Germinal center (tissue), 1 donor: ENCODE data around the gene HOMER2.
"Not testable (repeated sequence)": the region's sequence is repeated elsewhere in the genome, so short reads cannot be mapped to it uniquely, and the experiment has no call there.

Experiments used
- DNase-seq: peaks from one replicate; pipeline ENCODE4 v3.0.0; 2012; ENCODE audit warnings: mixed read lengths, low spot score

HOMER2 gene

DNA sequence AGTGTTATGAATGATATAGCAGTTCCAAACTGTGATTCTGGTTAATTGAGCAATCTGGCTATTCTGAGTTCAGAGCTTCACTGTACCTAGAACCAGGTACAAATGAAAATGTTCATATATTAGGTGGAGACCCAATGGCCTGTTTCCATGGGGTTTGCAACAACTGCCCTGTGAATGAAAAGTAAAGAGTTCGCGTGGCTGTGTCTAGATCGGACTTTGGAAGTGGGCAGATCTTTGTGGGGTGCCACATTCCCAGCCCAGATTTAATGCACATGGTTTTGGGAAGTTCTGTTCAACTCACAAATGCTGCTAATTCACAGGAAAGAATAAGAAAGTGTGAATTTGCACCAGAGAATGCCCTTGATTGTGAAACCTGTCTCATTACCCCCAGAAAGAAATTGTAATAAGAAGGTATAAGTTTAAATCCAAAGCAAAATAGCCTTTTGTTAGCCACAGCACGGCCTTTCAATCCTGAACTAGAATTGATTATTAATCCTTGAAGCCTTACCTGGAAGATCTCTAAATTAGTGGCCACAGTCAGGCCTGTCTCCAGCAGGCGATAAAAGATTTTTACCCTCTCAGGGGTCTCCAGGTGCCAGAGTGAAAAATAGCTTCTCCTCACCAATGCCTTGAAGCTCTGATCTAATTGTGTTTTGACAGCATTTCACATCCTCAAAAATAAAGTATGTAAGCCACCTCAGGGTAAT, 120.5 kb downstream of the HOMER2 start:
- DNase-seq = no peak

DNA sequence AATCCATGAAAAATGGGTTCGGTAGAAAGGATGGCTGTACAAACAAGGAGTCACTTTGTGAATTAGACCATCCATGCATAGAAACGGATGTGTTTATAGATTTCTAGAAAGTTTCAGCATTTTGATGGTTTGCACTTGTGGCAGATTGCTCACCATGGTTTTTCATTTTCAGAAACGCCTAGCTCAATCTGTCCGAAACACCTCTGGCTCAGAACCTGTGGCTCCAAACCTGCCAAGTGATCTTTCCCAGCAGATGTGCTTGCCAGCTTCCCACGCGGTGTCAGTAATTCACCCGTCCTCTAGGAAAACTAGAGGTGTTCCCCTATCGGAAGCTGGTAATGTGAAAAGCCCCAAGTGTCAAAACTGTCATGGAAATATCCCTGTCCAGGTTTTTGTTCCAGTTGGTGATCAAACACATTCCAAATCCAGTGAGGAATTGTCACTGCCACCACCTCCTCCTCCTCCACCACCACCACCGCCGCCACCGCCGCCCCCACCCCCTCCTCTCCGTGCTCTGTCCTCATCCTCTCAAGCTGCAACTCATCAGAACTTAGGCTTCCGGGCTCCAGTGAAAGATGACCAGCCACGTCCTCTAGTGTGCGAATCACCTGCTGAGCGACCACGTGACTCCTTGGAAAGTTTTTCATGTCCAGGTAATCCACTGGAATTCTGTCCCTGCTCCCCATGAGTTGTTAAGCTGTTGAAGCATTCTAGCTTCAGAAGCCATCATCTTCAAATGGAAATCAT, 121.9 kb downstream of the HOMER2 start:
- DNase-seq = no peak

DNA sequence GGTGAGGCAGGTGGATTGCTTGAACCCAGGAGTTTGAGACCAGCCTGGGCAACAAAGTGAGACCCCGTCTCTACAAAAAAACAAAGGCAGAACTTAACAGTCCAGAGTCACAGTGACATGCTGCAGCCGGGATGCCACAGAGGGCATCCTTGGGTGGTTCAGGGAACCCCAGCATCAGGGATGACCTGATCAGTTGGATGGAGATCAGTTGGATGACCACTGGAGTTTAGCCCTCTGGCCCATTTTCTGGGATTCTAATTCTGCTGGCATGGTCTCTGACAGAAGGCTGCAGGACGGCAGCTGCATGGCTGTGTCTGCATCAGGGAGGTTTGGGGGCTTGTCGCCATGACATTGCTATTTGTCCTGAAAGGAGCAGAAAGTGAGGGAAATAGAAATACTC, 123.3 kb downstream of the HOMER2 start:
- DNase-seq = no peak

DNA sequence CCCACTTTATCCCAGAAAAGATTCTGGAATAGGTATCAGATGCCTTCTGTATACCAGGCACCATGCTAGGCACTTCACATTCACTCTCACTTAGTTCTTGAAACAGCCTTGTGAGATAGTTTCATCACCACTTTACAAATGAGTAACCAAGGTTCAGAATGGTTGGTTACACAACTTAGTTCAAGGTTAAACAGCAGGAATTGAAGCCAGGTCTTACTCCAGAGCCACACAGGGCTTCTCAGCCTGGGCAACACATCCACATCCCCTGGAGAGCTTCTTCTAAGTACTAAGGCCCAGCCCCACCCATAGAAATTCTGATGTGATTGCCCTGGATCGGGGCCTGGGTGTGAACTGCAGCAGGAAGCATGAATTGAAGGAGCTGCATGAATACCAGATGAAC, 124.4 kb downstream of the HOMER2 start:
- DNase-seq = no peak

DNA sequence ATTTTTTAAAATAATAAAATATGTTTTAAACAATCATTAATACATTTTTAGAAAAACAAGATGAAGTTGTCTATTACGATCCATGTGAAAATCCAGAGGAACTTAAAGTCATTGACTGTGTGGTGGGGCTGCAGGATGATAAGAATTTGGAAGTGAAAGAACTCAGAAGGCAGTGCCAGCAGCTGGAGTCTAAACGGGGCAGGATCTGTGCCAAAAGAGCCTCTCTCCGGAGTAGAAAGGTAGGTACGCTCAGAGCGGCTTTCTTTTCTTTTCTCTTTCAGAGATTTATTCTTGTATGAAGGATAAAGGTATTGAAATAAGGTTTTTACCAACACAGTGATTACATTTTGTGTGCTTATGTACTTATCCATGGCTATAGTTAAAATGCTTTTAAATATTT, 129.5 kb downstream of the HOMER2 start:
- no peak for DNase-seq

DNA sequence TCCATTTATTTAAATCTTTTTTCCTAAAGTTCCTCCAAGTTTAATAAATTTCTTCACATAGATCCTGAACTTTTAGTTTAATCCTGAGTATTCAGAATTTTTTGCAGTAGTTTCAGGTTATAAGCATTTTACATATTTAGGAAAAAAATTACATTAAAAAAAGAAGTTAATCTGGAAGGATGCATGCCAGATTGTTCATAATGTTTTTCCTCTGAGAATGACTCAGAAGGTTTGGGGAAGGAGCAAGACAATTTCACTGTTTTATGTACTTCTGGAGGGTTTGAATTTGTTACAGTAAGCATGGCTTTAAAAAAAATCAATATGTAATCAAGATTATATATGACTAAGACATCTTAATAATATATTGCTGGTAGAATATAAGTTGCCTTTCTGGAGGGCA, 130.7 kb downstream of the HOMER2 start:
- DNase-seq = not testable (repeated sequence)

DNA sequence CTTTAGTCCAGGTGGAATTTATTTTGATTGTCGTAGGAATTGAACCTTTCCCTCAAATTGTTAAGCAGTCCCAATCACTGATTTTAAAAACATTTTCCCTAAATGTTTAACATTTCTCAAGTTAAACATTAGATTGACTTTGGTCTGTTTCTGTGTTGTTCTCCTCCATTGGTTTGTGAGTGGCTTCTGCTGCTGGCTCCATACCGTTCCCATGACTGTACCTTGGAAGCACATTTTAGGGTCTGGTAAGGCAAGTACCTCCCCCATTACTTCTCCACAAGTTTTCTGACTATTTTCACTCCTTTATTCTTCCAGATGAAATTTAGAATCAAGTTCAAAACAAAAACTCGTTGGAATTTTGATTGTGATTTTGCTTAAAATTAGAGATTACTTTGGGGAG, 131.1 kb downstream of the HOMER2 start:
- not testable (repeated sequence) for DNase-seq

DNA sequence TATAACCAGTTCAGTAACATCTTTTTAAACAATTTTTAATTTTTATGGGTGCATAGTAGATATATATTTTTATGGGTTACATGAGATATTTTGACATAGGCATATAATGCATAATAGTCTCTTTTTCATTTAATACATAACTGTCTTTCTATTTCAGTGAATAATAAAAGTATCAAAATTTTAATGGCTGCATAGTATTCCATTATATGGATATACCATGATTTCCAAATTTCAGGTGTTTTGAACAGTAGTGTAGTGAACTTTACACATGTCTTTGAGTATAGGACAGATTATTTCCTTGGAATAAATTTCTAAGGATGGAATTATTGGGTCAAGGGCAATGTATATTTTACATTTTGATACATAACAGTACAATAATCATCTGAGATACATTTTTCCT, 132.4 kb downstream of the HOMER2 start:
- DNase-seq = no peak

DNA sequence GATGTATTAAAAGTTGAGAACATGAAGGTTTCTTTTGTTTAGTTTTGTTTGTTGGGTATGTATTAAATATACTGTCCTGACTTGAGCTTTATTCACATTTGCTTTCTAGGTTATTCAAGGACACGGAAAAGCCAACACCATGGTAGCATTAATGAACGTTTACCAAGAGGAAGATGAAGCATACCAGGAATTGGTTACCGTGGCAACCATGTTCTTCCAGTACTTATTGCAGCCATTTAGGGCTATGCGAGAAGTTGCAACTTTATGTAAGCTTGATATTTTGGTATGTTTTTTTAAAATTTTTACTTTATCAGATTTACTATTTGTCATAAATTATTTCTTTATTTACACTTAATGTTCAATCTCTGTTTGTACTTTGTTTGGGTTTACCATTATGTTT, 139.5 kb downstream of the HOMER2 start:
- DNase-seq = no peak

DNA sequence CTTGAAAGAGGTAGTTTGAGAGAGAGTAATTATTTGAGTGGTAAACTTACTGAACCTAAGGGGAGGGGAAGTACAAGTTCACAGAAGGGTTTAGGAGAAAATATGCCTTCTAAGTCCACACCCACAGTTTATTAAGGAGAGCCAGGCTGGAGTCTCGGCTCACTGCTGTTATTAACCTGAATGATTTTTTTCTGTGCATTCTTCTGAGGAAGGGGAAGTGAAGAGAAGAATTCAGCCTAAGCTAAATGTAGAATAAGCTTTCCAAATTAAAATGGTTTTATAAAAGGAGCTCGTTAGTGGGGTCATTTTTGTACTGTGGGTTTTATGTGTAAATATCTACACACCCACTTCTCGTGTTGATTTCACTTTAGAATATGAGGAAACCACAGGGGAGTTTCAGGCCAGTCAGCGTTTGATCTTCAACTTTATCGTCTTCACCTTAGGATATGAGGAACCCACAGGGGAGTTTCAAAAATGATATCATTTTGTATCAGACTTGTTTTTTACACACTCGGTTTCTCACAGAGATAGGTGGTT, 141.6 kb downstream of the HOMER2 start:
- no peak for DNase-seq

DNA sequence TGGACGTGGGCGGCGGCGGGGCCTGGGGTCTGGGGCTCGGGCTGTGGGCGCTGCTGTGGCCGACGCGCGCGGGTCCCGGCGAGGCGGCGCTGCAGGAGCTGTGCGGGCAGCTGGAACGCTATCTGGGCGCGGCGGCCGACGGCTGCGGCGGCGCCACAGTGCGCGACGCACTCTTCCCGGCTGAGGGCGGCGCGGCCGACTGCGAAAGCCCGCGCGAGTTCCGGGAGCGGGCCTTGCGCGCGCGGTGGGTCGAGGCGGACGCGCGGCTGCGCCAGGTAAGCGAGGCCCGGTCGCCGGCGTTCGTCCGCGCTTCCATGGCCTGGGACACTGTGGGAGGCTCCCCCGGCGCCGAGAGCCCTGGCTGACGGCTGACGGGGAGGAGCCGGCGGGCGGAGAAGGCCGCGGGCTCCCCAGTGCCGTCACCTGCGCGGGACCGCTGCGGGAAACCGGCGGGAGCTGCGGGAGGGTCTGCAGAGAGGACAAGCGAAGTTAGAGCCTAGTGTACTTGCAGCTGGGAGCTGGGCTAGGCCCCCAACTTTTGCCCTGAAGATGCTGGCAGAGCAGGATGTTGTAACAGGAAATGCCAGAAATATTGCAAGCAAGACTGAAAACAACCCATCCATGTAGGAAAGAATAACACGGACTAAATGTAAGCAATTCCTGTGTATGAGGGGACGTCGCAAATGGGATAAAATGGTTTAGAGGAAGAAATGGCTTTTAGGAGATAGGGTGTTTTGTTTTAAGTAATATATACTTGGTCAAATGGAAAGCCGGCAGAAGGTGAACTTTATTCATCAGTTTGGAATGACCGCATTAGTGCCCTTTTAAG, 142.2 kb downstream of the HOMER2 start:
- DNase-seq = no peak

DNA sequence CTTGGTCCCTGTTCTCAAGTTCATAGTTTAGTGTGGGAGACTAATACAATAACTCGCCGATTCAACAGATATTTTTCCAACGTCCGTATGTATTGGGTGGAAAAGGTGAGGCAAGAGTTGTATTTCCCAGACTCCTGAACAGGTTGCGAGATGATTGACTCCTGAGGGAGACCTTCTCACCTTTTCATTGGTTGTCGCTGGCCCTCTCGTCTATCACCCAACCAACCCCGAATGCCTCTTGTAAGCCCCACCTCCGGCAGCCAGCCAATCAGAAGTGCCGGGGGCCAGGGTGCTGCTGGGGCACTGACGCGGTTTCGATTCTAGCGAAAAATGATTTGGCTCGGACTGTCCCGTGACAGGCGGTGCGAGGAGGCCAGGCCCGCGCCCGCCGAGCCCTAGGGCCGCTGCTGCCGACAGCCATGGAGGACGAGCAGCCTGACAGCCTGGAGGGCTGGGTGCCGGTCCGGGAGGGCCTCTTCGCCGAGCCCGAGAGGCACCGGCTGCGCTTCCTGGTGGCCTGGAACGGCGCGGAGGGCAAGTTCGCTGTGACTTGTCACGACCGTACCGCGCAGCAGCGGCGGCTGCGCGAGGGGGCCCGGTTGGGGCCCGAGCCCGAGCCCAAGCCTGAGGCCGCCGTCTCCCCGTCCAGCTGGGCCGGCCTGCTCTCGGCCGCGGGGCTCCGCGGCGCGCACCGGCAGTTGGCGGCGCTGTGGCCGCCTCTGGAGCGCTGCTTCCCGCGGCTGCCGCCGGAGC, 143.0 kb downstream of the HOMER2 start, which contains the start of gene WHAMM:
WHAMM (plus strand) TSS at position 321 of the 753 bp plus-strand sequence; CDS start at position 420, 99 bp downstream.
- DNase-seq = peak; percentile 96

DNA sequence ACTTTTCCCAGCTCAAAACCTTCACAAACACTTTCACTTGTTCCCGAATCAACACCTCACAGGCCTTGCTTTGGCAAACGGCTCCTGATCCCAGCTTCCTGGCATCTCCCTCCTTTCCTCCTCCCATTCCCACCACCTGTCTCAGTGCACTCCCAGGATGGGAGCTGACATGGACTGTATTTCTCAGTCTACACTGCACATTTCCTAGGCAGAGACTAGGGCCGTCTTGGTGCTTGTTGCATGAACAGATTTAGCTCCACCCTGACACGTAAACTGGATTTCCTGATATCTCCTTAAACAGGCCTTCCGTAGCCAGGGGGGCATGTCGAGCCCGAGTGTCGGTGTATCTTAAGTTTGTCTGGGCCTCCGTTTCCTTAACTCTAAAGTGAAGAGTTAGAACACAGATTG, 143.9 kb downstream of the HOMER2 start:
- no peak for DNase-seq

DNA sequence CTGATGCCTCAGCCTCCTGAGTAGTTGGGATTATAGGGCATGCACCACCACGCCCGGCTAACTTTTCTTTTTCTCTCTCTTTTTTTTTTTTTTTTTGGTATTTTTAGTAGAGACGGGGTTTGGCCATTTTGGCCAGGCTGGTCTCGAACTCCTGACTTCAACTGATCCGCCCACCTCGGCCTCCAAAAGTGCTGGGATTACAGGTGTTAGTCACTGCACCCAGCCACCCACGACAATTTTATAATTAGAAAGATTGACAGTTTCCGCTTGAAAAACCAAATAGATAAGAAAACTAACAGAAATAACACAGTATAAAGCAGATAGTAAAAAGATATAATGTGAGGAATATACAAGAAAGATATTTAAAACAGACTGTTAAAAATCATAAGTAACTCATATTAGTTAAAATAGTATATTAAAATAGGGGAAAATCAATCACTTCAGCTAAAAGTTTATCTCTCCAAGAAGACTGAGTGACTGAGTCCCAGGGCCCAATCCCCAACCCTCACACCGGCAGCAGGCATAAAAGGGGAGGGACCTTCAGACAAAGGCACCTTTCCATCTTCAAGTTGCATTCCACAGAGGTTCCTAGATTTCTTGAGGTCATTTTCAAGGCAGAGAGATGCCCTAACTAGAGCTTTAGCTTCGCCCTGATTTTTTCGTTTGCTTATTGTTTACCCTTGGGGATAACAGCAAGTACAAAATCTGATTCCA, 144.4 kb downstream of the HOMER2 start:
- DNase-seq = no peak

DNA sequence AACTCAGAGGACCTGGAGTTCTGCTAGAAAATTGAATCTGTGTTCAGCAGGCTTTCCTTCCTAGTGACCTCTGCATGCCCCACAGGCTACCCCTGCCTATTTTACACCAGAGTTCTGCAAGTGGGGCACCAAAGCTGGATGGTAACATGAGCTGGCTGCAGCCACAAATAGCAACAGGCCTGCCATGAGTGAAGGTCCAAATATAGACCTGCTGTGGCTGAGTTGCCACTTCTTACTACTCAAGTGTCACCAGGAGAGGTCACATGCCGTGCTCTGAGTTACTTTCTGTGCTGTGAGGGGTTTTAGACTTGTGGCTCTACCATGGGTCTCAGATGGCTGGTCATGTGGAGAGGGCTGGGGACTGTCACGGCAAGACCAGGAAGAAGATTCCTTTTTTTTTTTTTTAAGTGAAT, 146.5 kb downstream of the HOMER2 start, which contains the start of gene FSD2:
FSD2 (minus strand) TSS at position 76 of the 413 bp plus-strand sequence. CDS start 18,679 bp downstream, outside the sequence.
- peak; percentile 63 for DNase-seq

DNA sequence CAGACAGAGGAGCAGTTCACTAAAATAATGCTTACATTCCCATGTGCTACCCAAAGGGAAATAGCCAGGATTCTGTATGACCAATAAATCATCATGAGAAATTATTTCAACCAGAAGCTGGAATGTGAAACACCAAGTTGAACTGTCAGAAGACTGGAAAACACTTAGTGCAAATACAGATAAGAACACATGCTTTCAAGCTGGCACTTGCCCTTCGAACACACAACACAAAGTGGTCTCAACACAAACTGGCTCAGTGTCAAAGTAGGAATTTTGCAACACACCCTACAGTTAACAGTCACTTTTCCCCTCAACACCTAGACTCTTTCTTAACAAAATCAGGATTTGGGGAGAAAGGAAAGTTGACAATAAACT, 148.0 kb downstream of the HOMER2 start:
- no peak for DNase-seq

DNA sequence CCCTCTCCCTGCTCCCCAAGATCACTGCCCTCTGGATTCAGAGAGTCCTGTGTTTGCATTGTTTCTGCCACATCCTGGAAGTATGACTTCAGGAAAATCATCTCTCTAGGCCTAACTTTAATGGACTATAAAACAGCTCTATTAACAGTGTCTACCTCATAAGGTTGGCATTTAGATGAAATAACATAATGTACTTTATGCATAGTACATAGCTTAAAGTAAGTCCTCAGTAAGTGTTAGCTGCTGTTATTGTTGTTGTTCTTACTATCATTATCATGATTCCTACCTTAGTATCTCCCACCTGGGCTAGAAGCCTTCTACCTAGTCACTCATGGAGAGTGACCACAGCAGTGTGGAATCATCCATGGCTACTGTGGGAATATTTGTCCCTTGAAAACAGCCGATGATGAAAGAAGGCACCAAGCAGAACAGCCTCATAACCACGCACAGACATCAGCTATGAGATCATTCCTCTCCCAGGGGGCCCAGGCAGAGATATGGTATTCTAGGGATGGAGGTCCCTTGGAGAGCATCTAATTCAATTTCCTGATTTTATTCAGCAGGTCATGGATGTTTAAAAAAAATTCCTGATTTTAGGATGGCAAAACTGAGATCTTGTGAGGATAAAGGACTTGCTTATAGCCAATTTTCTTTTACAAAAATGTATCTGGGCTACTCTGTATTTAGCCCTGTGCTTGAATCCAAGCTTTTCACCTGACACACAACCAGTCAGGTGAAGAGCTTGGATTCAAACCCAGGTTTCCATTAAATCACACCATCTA, 148.5 kb downstream of the HOMER2 start:
- DNase-seq = no peak

DNA sequence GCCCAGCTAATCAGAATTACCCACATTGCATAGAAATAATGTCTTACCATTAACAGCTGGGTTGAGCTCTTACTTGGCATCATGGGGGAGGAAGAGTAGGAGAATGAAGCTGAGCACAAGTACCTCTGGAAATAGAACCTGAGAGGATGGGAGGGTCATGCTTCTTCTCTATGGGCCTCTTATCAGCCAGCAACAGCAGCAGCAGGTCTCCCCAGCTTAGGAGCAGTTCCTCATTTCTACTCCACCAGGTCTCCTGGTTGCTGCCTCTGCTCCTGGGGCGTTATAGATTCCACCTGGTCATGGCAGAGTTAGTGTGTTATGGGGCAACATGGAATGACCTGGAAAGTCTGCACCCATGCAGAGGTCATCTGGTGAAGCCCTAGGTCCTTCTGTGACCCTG, 150.0 kb downstream of the HOMER2 start:
- no peak for DNase-seq

DNA sequence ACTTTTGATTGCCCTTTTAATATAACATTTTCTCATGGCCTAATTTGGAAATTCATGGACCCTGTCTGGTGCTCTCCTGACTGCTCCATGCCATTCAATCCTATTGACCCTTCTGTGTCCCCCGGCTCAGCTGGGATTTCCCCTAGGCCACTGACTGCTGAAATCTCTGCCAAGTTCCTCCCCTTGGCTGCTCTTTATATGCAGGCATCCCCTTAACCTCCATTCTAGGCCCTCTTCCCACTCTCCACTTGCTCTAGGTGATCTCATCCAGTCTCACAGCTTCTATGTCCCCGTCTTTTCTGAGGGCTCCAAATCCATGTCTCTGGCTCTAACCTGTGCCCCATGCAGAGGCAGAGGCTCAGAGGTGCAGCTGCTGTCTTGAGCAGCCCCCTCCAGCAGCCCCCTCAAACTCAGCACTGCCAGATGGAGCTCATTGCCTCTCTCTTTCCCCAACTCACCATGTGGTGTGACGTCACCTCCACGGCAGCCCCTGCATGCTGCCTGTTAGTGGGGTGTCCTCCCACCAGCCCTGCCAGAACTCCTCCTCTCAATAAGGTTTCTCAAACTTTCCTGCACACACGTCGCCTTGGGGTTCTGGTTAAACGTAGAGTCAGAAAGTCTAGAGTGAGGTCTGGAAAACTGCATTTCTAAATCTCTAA, 153.2 kb downstream of the HOMER2 start:
- DNase-seq = no peak
